ENCODE results near the gene ARFIP2.

The ARFIP2 gene

GRCh38 chr11:6516865-6517264 lies 35.7 kb upstream of the ARFIP2 start:
- H3K36me3 ChIP-seq (replicated peaks; ENCODE audit: low read depth, low read length) = peaks cover 36% of the 10 kb centered on the region
- no peaks in the 10 kb centered on the region for H3K79me2 ChIP-seq (ENCODE audit: low read length)
- no peak overlapping the region for H2AFZ ChIP-seq (ENCODE audit: low read depth, low read length)
- no peak overlapping the region for H3K9ac ChIP-seq (ENCODE audit: low read length)
- no peak overlapping the region for H3K27ac ChIP-seq (ENCODE audit: low read length)
- H4K20me1 ChIP-seq (ENCODE audit: insufficient read depth, low read length) = no peaks in the 10 kb centered on the region
- no peak overlapping the region for H3K4me2 ChIP-seq (ENCODE audit: low read length)
- TF ChIP-seq EZH2phosphoT487 (IDR thresholded peaks at IDR 0.05; ENCODE audit: low read depth) (no peak), CTCF (IDR thresholded peaks at IDR 0.05; ENCODE audit: low read depth, low read length) (no peak)
- no peaks in the 10 kb centered on the region for H3K27me3 ChIP-seq (ENCODE audit: low read depth, low read length)
- no peaks in the 10 kb centered on the region for H3K4me1 ChIP-seq (ENCODE audit: low read length)
- H3K9me3 ChIP-seq (ENCODE audit: insufficient read depth, low read length) = no peaks in the 10 kb centered on the region
- no peak overlapping the region for H3K4me3 ChIP-seq (ENCODE audit: low read length)

DNA sequence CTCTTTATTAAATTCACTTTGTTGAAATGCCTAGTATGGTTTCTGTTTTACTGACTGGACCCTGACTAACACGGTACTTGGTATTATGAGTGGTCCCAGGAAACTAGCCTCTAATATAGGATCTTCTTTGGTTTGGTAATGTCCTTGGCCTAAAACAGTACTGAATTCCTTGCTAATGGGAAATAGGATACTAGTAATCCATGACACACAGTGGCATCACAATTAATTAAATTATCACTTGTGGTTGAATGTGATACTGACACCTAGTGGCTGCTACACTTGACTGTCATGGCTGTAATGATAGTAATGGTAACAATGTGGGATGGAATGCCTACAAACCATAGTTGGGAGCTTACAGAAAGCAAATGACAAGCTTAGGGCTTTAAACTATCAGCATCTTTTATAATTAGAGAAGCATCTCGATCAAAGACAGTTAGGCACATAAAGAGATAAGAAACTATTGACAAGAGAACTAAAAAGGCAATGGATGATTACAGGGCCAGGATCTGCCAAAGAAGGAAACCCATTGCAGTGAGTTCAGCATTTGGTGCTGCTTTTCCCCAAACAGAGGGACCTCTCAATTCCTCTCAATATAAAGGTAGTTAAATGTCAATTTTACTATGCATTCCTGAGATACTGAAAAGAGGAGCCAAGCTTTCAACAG lies 24.6 kb upstream of the ARFIP2 start:
- Histone ChIP-seq H3K9ac (ENCODE audit: low read length) (no peak overlapping the region), H3K9me3 (ENCODE audit: insufficient read depth, low read length) (no peaks in the 10 kb centered on the region), H3K79me2 (ENCODE audit: low read length) (no peaks in the 10 kb centered on the region), H3K27ac (ENCODE audit: low read length) (no peak overlapping the region), H4K20me1 (ENCODE audit: insufficient read depth, low read length) (no peaks in the 10 kb centered on the region), H3K4me1 (ENCODE audit: low read length) (no peaks in the 10 kb centered on the region), H3K36me3 (replicated peaks; ENCODE audit: low read depth, low read length) (peaks cover 20% of the 10 kb centered on the region), H2AFZ (ENCODE audit: low read depth, low read length) (no peak overlapping the region), H3K4me3 (ENCODE audit: low read length) (no peak overlapping the region), H3K27me3 (ENCODE audit: low read depth, low read length) (no peaks in the 10 kb centered on the region), H3K4me2 (ENCODE audit: low read length) (no peak overlapping the region)
- TF ChIP-seq EZH2phosphoT487 (IDR thresholded peaks at IDR 0.05; ENCODE audit: low read depth) (no peak), CTCF (IDR thresholded peaks at IDR 0.05; ENCODE audit: low read depth, low read length) (peak; percentile 85)

DNA sequence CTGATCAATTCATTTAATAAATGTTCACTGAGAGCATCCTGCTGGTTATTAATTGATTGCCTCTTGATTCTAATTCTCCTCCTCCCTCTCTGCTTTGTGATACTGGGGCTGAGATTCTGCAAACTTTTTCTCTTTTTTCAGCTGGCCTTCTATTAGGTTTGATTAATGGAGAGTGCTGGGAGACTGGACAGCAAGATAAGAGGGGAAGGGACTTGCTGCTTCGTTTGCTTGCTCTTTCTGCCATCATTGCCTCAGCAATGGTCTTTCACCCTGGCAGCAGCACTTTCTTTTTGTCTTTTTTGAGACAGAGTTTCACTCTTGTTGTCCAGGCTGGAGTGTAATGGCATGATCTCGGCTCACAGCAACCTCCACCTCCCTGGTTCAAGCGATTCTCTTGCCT lies 23.0 kb upstream of the ARFIP2 start:
- Histone ChIP-seq H2AFZ (ENCODE audit: low read depth, low read length) (no peak overlapping the region), H3K79me2 (ENCODE audit: low read length) (no peaks in the 10 kb centered on the region), H3K27me3 (ENCODE audit: low read depth, low read length) (no peaks in the 10 kb centered on the region), H3K9me3 (ENCODE audit: insufficient read depth, low read length) (no peaks in the 10 kb centered on the region), H4K20me1 (ENCODE audit: insufficient read depth, low read length) (no peaks in the 10 kb centered on the region), H3K27ac (ENCODE audit: low read length) (no peak overlapping the region), H3K9ac (ENCODE audit: low read length) (no peak overlapping the region), H3K36me3 (replicated peaks; ENCODE audit: low read depth, low read length) (peaks cover 19% of the 10 kb centered on the region), H3K4me3 (ENCODE audit: low read length) (no peak overlapping the region), H3K4me1 (ENCODE audit: low read length) (no peaks in the 10 kb centered on the region), H3K4me2 (ENCODE audit: low read length) (no peak overlapping the region)
- TF ChIP-seq EZH2phosphoT487 (IDR thresholded peaks at IDR 0.05; ENCODE audit: low read depth) (no peak), CTCF (IDR thresholded peaks at IDR 0.05; ENCODE audit: low read depth, low read length) (no peak)

- no peaks in the 10 kb centered on the region for H3K79me2 ChIP-seq (ENCODE audit: low read length)
- peaks cover 15% of the 10 kb centered on the region for H3K36me3 ChIP-seq (replicated peaks; ENCODE audit: low read depth, low read length)
- no peak overlapping the region for H3K27ac ChIP-seq (ENCODE audit: low read length)
- TF ChIP-seq EZH2phosphoT487 (IDR thresholded peaks at IDR 0.05; ENCODE audit: low read depth) (no peak), CTCF (IDR thresholded peaks at IDR 0.05; ENCODE audit: low read depth, low read length) (no peak)
- H3K9ac ChIP-seq (ENCODE audit: low read length) = no peak overlapping the region
- no peak overlapping the region for H3K4me3 ChIP-seq (ENCODE audit: low read length)
- H3K4me2 ChIP-seq (ENCODE audit: low read length) = no peak overlapping the region
- no peaks in the 10 kb centered on the region for H3K27me3 ChIP-seq (ENCODE audit: low read depth, low read length)
- H3K4me1 ChIP-seq (ENCODE audit: low read length) = no peaks in the 10 kb centered on the region
- H2AFZ ChIP-seq (ENCODE audit: low read depth, low read length) = no peak overlapping the region
- no peaks in the 10 kb centered on the region for H3K9me3 ChIP-seq (ENCODE audit: insufficient read depth, low read length)
- H4K20me1 ChIP-seq (ENCODE audit: insufficient read depth, low read length) = no peaks in the 10 kb centered on the region
Observed at GRCh38 chr11:6502382-6502781, 21.3 kb upstream of the ARFIP2 start.
